Spinal cord (tissue), 10 donors: ENCODE measurements around the gene PIAS1. TPM values are rescaled to one million over a fixed set of nuclear protein-coding genes. Genes with fewer than 3 reads are reported as not detected.
A peak's percentile ranks its signal among the peaks of the same experiment; 100 is the strongest.

Experiments
- DNase-seq, 6 donors: peaks; one replicate each; pipeline versions ENCODE4 v3.0.0 to v3.0.0-alpha.2; 2013 to 2015; ENCODE audit warnings: low spot score in 6 of 6, low read depth in 4 of 6
- H3K27ac ChIP-seq: one replicate; pipeline ENCODE4 v1.5.1; 2013; ENCODE audit warnings: low read depth, low read length, control low read depth
- H3K27me3 ChIP-seq: one replicate; pipeline ENCODE4 v1.6.1; 2013; ENCODE audit warnings: low read length; ENCODE audit not compliant: control insufficient read depth, insufficient read depth
- H3K36me3 ChIP-seq: one replicate; pipeline ENCODE4 v1.6.1; 2013; ENCODE audit warnings: low read length; ENCODE audit not compliant: control insufficient read depth, insufficient read depth
- H3K4me1 ChIP-seq: one replicate; pipeline ENCODE4 v1.6.1; 2013; ENCODE audit warnings: low read length; ENCODE audit not compliant: control insufficient read depth, insufficient read depth
- H3K4me3 ChIP-seq: one replicate; pipeline ENCODE4 v1.5.1; 2013; ENCODE audit warnings: low read depth, low read length, control low read depth
- H3K9me3 ChIP-seq: one replicate; pipeline ENCODE4 v1.6.1; 2013; ENCODE audit warnings: low read length; ENCODE audit not compliant: control insufficient read depth, insufficient read depth
- WGBS: methylation state at CpG from one replicate; pipeline ENCODE4 v1.1.5; 2013; ENCODE audit warnings: missing lambda C conversion rate; ENCODE audit not compliant: insufficient coverage; 5-methylcytosine and 5-hydroxymethylcytosine counted together
- polyA plus RNA-seq, 2 donors: library from polyadenylated mRNA; unstranded; fragments of 120-200 nt; gene quantifications; one replicate each; pipeline ENCODE4 v1.2.1, GENCODE V29; 2013; ENCODE audit not compliant: insufficient read length in 2 of 2
- total RNA-seq, 2 donors: library from RNA; depleted of rRNA in 1 of 2; stranded (reverse); fragments of 120-200 nt in 1 of 2; fragments of >200 nt in 1 of 2; gene quantifications; one replicate each; pipeline versions ENCODE4 v1.2.3 to v1.2.4, GENCODE V29; 2013 to 2014
- donor health status: healthy.

The PIAS1 gene
- total and polyA plus RNA-seq, 4 donors: 34.4 to 48.5 (median 37.7) TPM

GRCh38 chr15:68176601-68177000 lies 122.5 kb downstream of the PIAS1 start:
- Histone ChIP-seq H3K27ac (no peak overlapping the region), H3K4me3 (no peak overlapping the region), H3K4me1 (no peaks in the 10 kb centered on the region), H3K27me3 (no peaks in the 10 kb centered on the region), H3K9me3 (no peaks in the 10 kb centered on the region), H3K36me3 (peaks cover 13% of the 10 kb centered on the region)
- no peak for DNase-seq
- no CpG with 5 or more reads among the region's 3 CpGs for WGBS

GRCh38 chr15:68177742-68178141 lies 123.6 kb downstream of the PIAS1 start:
- Histone ChIP-seq H3K9me3 (no peaks in the 10 kb centered on the region), H3K27me3 (no peaks in the 10 kb centered on the region), H3K27ac (no peak overlapping the region), H3K36me3 (peaks cover 16% of the 10 kb centered on the region), H3K4me3 (no peak overlapping the region), H3K4me1 (no peaks in the 10 kb centered on the region)
- DNase-seq: no peak

GRCh38 chr15:68183616-68184315 lies 129.7 kb downstream of the PIAS1 start:
- Histone ChIP-seq H3K27ac (no peak overlapping the region), H3K36me3 (peaks cover 8% of the 10 kb centered on the region), H3K4me3 (no peak overlapping the region), H3K27me3 (no peaks in the 10 kb centered on the region), H3K9me3 (no peaks in the 10 kb centered on the region), H3K4me1 (peaks cover 5% of the 10 kb centered on the region)
- no peak for DNase-seq
- no CpG with 5 or more reads among the region's 5 CpGs for WGBS

GRCh38 chr15:68184616-68185480 lies 130.7 kb downstream of the PIAS1 start:
- no peak overlapping the region for H3K27ac ChIP-seq
- 95% methylated on average over 1 of the region's 5 CpGs for WGBS
- H3K9me3 ChIP-seq: no peaks in the 10 kb centered on the region
- peaks cover 5% of the 10 kb centered on the region for H3K4me1 ChIP-seq
- H3K4me3 ChIP-seq: no peak overlapping the region
- DNase-seq: no peak
- H3K36me3 ChIP-seq: peaks cover 8% of the 10 kb centered on the region
- H3K27me3 ChIP-seq: no peaks in the 10 kb centered on the region

- peaks cover 5% of the 10 kb centered on the region for H3K4me1 ChIP-seq
- DNase-seq: peak in 1 of 6 donors; percentile 34
These were observed 132.7 kb downstream of the PIAS1 start for GRCh38 chr15:68186671-68187397.

GRCh38 chr15:68187559-68187958 lies 133.4 kb downstream of the PIAS1 start:
- H3K4me3 ChIP-seq: no peak overlapping the region
- peaks cover 5% of the 10 kb centered on the region for H3K36me3 ChIP-seq
- peak in 4 of 6 donors; percentile 25 to 88 (median 59) for DNase-seq
- H3K27ac ChIP-seq: peak overlapping the region; percentile 66
- 33% methylated on average over 7 of the region's 9 CpGs for WGBS
- H3K9me3 ChIP-seq: no peaks in the 10 kb centered on the region
- peaks cover 5% of the 10 kb centered on the region for H3K4me1 ChIP-seq
- no peaks in the 10 kb centered on the region for H3K27me3 ChIP-seq

More at GRCh38 chr15:68186671-68187397, 132.7 kb downstream of the PIAS1 start:
- H3K36me3 ChIP-seq: no peaks in the 10 kb centered on the region
- H3K4me3 ChIP-seq: no peak overlapping the region
- no peak overlapping the region for H3K27ac ChIP-seq
- no CpG with 5 or more reads among the region's 5 CpGs for WGBS
- H3K27me3 ChIP-seq: no peaks in the 10 kb centered on the region
- no peaks in the 10 kb centered on the region for H3K9me3 ChIP-seq

GRCh38 chr15:68188647-68189046 lies 134.5 kb downstream of the PIAS1 start:
- peaks cover 8% of the 10 kb centered on the region for H3K4me1 ChIP-seq
- DNase-seq: no peak
- H3K4me3 ChIP-seq: no peak overlapping the region
- peaks cover 5% of the 10 kb centered on the region for H3K36me3 ChIP-seq
- no peaks in the 10 kb centered on the region for H3K27me3 ChIP-seq
- no CpG with 5 or more reads among the region's 2 CpGs for WGBS
- H3K27ac ChIP-seq: no peak overlapping the region
- H3K9me3 ChIP-seq: no peaks in the 10 kb centered on the region

GRCh38 chr15:68190048-68190447 lies 135.9 kb downstream of the PIAS1 start:
- Histone ChIP-seq H3K27ac (no peak overlapping the region), H3K4me3 (no peak overlapping the region), H3K27me3 (no peaks in the 10 kb centered on the region), H3K9me3 (no peaks in the 10 kb centered on the region), H3K36me3 (peaks cover 5% of the 10 kb centered on the region), H3K4me1 (peaks cover 11% of the 10 kb centered on the region)
- no peak for DNase-seq
- WGBS: no CpG with 5 or more reads among the region's 4 CpGs

GRCh38 chr15:68191555-68191954 lies 137.4 kb downstream of the PIAS1 start:
- WGBS: 44% methylated on average over 1 of the region's 3 CpGs
- Histone ChIP-seq H3K4me1 (peaks cover 13% of the 10 kb centered on the region), H3K27ac (no peak overlapping the region)

More at GRCh38 chr15:68191555-68191954, 137.4 kb downstream of the PIAS1 start:
- Histone ChIP-seq H3K36me3 (peaks cover 14% of the 10 kb centered on the region), H3K4me3 (no peak overlapping the region), H3K9me3 (no peaks in the 10 kb centered on the region), H3K27me3 (no peaks in the 10 kb centered on the region)
- no peak for DNase-seq
